ENCODE results near the gene FKBP2.

The FKBP2 gene

DNA sequence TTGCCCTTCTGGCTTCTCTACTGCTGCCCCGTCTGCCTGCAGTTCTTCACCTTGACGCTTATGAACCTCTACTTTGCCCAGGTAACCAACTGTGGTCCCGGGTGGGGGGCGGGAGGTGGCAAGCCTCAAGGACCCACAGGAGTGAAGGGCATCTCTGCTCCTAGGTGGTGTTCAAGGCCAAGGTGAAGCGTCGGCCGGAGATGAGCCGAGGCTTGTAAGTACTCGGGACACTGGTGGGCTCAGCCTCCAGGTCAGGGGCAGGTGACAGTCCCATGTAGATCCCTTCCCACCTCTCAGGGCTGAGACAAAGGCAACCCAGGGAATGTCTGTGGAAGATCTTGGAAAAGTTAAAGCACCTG is 45.9 kb downstream of the FKBP2 start:
- no peak for DNase-seq

DNA sequence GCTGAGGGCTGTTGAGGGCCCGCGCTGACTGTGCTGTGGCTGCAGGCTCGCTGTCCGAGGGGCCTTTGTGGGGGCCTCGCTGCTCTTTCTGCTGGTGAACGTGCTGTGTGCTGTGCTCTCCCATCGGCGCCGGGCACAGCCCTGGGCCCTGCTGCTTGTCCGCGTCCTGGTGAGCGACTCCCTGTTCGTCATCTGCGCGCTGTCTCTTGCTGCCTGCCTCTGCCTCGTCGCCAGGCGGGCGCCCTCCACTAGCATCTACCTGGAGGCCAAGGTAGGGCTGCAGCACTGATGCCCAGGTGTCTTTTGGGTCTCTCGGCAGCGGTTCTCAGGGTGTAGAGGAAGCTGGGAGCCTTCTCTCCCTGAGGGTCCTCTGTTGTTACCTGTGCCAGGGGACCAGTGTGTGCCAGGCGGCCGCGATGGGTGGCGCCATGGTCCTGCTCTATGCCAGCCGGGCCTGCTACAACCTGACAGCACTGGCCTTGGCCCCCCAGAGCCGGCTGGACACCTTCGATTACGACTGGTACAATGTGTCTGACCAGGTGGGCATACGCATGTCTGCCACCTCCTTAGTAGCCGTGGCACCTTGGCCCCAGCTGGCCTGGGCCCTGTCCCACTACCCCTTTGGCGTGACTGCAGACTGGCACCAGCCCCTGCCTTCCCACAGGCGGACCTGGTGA is 46.9 kb downstream of the FKBP2 start:
- no peak for DNase-seq

DNA sequence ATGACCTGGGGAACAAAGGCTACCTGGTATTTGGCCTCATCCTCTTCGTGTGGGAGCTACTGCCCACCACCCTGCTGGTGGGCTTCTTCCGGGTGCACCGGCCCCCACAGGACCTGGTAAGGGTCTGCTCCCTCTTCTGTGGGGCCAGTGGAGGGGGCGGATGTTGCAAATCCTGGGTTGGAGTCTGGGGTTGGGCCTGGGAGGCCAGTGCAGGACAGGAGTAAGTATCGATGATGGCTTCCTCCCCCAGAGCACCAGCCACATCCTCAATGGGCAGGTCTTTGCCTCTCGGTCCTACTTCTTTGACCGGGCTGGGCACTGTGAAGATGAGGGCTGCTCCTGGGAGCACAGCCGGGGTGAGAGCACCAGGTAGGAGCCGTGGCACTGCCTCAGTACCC is 47.5 kb downstream of the FKBP2 start:
- DNase-seq, result no peak

DNA sequence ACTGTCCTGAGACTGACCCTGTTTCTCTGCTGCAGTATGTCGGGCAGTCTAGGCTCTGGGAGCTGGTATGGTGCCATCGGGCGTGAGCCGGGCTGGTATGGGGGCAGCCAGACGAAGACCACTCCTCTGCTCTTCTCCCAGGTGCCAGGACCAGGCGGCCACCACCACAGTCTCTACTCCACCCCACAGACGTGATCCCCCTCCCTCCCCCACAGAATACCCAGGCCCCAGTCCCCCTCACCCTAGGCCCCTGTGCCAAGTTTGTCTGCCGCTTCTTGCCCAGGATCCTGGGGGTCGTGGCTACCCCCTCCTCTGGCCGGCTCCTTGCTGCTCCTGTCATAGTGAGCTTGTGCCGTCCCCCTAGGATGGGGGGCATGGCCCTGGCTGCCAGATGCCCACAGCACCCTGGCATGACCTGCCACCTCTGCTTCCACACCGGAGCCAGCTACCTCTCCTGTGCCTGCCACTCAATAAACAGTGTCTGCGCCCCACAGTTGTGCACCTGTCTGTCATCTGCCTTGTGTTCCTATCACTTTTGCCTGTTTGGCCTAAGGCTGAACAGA is 48.2 kb downstream of the FKBP2 start:
- DNase-seq, result no peak

DNA sequence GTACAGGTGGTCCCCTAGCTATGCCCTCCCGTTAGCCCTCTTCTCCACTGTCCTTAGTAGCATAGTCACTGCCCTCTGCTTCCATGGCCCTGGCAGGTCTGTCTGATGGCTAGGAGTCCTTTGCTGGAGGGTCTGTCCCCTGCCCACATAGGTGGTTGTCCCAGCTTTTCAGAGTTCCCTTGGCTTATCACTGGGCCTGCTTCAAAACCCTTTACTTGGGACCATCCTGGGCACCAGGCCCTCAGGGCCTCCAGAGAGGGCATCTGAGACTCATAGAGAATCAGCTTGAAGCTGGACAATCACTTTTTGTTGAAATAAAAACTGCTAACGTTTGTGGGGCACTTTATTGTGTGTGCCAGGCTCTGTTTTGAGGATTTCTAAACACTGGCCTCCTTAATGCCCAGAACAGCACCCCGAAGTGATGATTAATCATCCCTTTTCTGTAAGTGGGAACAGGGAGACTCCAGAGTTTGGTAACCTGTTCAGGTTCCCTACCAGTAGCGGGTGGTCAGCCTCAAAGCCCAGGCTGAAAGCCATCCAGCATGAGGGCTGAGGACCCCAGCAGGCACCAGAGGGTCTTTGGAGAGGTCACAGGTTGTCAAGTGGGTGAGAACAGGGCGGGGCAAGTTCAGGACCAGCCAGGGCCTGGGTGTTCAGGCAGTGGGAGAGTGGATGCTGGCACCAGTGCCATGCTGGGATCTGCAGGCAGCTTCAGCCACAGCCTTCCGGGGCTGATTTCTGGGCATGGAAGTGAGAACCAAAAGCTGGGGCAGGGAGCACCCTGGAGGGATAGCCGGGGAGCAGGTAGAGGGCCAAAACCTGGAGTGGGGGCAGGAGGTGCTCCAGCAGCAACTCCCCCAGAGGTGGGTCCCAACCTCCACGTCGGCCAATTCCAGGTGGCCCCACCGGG is 49.7 kb downstream of the FKBP2 start:
- DNase-seq, result no peak

DNA sequence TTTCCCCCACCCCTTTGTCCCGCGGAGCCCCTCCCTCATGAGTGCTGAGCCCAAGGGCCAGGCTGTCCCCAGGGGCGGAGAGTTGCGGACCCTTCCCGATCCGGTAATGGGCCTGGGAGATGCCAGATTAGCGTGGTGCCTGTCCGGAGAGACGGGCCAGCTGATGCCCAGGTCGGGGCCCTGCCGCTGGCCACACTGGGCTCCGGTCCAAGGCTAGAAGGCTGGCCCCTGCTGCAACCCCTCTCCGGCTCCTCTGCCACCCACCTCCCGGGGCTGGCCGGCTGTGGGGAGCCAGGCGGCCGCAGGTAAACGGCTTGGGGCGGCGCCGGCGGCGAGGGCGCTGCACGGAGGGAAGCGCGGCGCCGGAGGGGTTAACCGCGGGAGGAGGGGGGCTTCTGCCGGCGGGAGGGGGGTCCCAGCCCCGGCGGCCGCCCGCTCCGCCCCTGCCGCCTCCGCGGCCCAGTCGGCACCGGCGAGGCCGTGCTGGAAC is 50.4 kb downstream of the FKBP2 start, which contains the start of gene KCNK4:
KCNK4 (plus strand) TSS at position 41 of the 490 bp plus-strand sequence. CDS start 1,717 bp downstream, outside the sequence.
- no peak for DNase-seq

DNA sequence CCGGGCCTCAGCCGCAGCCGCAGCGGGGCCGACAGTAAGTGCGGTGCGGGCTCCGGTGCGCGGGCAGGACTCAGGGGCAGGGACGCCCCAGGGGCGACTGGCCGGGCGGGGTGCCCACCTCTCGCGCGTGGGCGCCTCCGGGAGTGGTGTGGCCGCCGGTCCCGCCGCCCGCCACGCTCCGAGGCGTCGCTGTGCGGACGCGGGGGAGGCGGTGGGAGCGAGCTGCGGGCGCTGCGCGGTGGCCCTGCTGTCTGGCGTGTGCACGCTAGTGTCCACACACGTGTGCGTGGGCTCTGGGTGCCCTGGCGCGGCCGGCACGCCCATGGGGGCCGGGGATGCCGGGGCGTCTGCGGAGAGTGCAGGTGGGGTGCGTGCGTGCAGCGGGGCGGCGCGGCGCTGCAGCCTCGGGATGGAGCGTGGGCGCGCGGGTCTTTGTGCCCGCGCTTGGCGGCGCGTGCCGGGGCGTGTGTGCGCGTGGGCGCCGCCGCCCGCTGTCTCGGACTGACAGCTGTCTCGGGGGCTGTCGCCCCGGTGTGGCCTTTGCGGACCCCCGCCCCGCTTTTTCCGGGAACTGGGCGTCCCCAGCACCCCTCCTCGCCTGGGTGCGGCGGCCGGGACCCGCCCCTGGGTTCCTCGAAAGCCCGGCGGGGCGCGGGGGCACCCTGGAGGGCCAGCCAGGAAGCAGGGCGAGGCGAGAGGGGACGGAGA is 51.0 kb downstream of the FKBP2 start:
- DNase-seq, result no peak

DNA sequence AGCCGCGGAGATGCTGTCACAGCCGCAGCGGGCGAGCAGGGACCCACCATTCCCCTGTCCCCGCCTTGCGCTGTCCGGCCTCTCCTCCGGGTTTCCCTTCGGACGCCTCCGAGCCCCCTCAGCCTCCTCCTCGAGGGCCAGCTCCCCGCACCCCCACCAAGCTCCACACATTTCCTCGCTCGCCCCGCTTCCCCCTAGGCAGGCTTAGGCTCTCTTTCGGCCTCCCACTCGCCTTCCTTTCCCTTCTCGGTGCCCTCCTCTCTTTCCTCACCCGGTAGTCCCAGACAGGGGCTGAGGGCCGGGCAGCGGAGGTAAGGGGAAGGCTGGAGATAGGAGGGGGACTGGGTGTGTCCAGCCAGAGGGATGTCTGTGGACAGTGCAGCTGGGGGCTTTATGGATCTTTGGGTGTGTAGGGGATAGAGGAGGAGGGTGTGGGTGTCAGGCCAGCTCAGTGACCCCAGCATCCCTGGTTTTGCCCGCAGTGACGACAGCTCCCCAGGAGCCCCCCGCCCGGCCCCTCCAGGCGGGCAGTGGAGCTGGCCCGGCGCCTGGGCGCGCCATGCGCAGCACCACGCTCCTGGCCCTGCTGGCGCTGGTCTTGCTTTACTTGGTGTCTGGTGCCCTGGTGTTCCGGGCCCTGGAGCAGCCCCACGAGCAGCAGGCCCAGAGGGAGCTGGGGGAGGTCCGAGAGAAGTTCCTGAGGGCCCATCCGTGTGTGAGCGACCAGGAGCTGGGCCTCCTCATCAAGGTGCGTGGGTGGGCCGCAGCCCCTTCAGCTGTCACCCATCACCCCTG is 51.8 kb downstream of the FKBP2 start:
- no peak for DNase-seq
